ENCODE results near the gene IRAK2.
"Not testable (repeated sequence)": the region's sequence is repeated elsewhere in the genome, so short reads cannot be mapped to it uniquely, and the experiment has no call there.

IRAK2 gene

GRCh38 chr3:10164546-10165393 lies at the start of gene IRAK2:
TSS of gene IRAK2 (plus strand) at chr3:10164919. CDS start at chr3:10164955, 36 bp downstream.
- DNase-seq (ENCODE audit: low spot score), result peak; percentile 61

GRCh38 chr3:10115326-10116137 lies 49.2 kb upstream of the IRAK2 start, which contains the start of gene BRK1:
TSS of gene BRK1 (plus strand) at chr3:10115675. CDS start at chr3:10115702, 27 bp downstream.
- peak; percentile 96 for DNase-seq (ENCODE audit: low spot score)

GRCh38 chr3:10116138-10116460 lies 48.6 kb upstream of the IRAK2 start:
- no peak for DNase-seq (ENCODE audit: low spot score)

GRCh38 chr3:10116928-10117327 lies 47.8 kb upstream of the IRAK2 start:
- no peak for DNase-seq (ENCODE audit: low spot score)

- DNase-seq (ENCODE audit: low spot score), result no peak
These were observed 45.3 kb upstream of the IRAK2 start for GRCh38 chr3:10119376-10119775.

GRCh38 chr3:10121064-10121463 lies 43.7 kb upstream of the IRAK2 start:
- DNase-seq (ENCODE audit: low spot score), result no peak

GRCh38 chr3:10122724-10123123 lies 42.0 kb upstream of the IRAK2 start:
- no peak for DNase-seq (ENCODE audit: low spot score)

GRCh38 chr3:10135872-10136271 lies 28.8 kb upstream of the IRAK2 start:
- DNase-seq (ENCODE audit: low spot score), result not testable (repeated sequence)

GRCh38 chr3:10136426-10137005 lies 28.2 kb upstream of the IRAK2 start:
- DNase-seq (ENCODE audit: low spot score), result no peak

GRCh38 chr3:10137178-10137577 lies 27.5 kb upstream of the IRAK2 start:
- DNase-seq (ENCODE audit: low spot score), result no peak

GRCh38 chr3:10140996-10141546 lies 23.6 kb upstream of the IRAK2 start:
- no peak for DNase-seq (ENCODE audit: low spot score)

- no peak for DNase-seq (ENCODE audit: low spot score)
These were observed 21.8 kb upstream of the IRAK2 start for GRCh38 chr3:10142707-10143560.

GRCh38 chr3:10145685-10146084 lies 19.0 kb upstream of the IRAK2 start:
- no peak for DNase-seq (ENCODE audit: low spot score)

GRCh38 chr3:10149226-10149625 lies 15.5 kb upstream of the IRAK2 start:
- no peak for DNase-seq (ENCODE audit: low spot score)

- no peak for DNase-seq (ENCODE audit: low spot score)
These were observed 13.7 kb upstream of the IRAK2 start for GRCh38 chr3:10150987-10151386.

- DNase-seq (ENCODE audit: low spot score), result no peak
These were observed 10.2 kb upstream of the IRAK2 start for GRCh38 chr3:10154335-10155122.

GRCh38 chr3:10155123-10155472 lies 9.6 kb upstream of the IRAK2 start:
- no peak for DNase-seq (ENCODE audit: low spot score)

GRCh38 chr3:10155658-10156057 lies 9.1 kb upstream of the IRAK2 start:
- DNase-seq (ENCODE audit: low spot score), result no peak

- DNase-seq (ENCODE audit: low spot score), result no peak
These were observed 7.7 kb upstream of the IRAK2 start for GRCh38 chr3:10157031-10157430.

- DNase-seq (ENCODE audit: low spot score), result not testable (repeated sequence)
These were observed 6.2 kb upstream of the IRAK2 start for GRCh38 chr3:10158555-10158954.

GRCh38 chr3:10160346-10160745 lies 4.4 kb upstream of the IRAK2 start:
- no peak for DNase-seq (ENCODE audit: low spot score)
